ENCODE data around the gene HDAC6.
"Not testable (repeated sequence)": the region's sequence is repeated elsewhere in the genome, so short reads cannot be mapped to it uniquely, and the experiment has no call there.

The HDAC6 gene

DNA sequence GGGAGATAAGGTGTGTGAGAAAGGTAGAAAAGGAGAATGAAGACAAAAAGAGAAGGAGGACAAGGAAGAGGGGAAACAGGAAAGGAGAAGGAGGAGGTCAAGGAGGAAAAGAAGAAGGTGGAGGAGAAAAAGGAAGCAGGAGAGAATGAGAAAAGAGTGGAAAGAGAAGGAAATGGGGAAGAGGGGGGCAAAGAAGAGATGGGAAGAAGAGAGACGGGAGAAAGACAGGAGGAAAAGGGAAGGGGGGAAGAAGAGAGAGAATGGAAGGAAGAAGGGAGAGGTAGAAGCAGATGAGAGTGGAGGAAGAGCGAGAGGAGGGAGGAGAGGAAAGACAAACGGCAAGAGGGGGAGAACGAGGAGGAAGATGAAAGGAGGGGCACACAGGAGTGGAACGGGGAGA is 11.4 kb upstream of the HDAC6 start:
- DNase-seq: no peak

DNA sequence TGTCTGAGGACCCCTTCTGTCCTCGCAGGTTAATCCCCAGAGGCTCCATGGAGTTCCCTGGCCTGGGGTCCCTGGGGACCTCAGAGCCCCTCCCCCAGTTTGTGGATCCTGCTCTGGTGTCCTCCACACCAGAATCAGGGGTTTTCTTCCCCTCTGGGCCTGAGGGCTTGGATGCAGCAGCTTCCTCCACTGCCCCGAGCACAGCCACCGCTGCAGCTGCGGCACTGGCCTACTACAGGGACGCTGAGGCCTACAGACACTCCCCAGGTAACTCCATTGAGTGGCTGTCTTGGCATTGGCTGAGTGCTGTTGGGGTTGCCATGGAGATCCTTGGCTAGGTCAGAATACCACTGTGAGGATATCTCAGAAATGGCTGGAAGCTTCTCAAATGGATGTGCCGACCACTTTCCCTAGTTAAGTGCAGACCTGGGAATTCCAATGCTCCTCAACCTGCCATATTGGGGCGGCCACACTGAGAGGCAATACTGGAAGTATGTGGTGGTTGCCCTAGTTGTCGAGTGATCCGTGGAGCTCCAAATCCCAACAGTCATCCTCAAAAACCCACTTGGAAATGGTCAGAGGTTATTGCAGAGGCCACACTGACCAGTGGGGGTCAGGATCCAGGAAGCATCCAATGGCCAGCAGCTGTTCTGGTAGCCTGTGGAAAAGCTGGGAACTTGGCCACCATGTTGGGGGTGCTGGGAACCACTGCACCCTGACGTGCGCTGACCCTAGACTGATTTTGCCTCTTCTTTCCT is 10.6 kb upstream of the HDAC6 start:
- DNase-seq: no peak

DNA sequence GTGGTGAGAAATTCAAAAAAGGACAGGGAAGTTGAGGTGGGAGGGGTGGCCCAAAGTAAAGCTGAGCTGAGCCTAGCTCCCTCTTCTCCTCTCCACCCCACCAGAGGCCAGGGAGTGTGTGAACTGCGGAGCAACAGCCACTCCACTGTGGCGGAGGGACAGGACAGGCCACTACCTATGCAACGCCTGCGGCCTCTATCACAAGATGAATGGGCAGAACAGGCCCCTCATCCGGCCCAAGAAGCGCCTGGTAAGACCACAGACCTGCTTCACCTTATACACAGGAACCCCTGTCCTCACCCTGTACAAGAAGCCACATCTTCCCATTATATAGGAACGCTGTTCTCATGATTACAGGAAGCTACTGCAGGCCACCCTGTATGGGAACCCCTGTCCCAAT is 9.6 kb upstream of the HDAC6 start:
- DNase-seq: no peak

DNA sequence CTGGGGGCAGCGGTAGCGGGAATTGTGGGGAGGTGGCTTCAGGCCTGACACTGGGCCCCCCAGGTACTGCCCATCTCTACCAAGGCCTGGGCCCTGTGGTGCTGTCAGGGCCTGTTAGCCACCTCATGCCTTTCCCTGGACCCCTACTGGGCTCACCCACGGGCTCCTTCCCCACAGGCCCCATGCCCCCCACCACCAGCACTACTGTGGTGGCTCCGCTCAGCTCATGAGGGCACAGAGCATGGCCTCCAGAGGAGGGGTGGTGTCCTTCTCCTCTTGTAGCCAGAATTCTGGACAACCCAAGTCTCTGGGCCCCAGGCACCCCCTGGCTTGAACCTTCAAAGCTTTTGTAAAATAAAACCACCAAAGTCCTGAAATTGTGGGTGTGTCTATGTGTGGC is 7.9 kb upstream of the HDAC6 start:
- no peak for DNase-seq

DNA sequence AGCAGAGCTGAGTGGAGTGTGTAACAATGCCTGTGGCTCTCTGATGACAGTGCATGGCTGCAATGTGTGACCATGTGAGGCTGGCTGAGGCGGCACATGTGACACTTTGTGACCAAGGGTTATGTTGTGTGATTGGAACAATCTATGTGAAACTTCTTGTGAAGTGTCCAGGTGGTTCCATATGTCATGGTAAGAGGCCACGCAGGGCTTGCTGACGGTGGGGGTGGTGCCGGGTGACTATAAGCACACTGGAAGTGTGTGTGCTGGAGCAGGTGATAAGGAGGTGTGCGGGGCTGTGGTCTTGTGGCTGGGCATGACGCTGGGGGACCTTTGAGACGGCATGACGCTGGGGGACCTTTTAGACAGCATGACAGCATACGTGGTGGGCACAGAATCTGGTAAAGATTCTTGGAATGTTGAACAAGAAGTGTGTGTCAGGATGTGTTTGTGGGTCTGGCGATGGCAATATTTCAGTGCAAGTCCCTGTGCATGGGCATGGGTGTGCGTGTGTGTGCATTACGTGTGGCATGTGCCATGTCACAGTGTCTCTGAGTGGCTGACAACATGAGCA is 7.4 kb upstream of the HDAC6 start:
- no peak for DNase-seq

DNA sequence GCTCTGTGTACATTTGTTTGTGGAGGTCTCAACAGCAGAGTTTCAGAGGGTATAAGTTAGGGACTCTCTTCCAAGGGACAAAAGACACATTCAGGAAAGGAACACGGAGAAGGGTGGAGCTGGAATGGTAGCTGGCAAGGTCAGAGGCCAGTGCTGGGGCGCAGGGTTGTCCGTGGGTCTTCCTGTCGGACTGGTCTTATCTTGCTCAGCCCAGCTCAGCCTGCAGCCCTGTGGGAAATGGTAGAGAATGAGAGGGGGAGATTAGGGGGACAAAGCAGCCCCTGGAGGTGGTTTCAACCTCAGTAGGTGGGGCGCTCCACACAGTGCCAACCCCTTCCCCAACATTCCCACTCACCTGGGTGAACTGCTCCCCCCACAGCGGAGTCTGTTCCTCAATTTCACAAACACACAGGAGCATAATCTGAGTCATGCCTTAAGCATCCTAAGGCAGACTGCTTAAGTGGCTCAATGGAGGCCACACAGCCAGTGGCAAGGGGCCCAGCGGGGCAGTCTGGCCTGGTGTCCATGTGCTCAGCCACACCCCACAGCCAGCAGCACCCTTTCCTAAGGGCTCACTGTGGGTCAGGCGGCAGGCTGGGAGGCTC is 6.9 kb upstream of the HDAC6 start:
- no peak for DNase-seq

DNA sequence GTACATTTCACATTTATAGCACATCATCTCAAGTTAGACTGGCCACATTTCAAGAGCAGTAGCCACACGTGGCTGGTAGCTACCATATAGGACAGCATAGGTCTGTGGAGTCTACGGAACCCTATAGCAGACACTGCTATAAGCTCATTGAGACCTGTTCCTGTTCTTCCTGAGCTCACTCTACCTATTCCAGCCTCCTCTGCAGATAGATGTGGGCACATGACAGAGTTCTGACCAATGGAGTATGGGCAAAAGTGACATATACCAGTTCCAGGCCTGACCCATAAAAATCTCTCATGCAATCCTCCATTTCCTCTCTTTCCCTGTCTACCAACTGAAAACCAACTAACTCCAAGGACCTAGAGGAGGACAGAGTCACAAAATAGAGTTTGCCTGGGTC is 3.5 kb upstream of the HDAC6 start:
- DNase-seq: no peak

DNA sequence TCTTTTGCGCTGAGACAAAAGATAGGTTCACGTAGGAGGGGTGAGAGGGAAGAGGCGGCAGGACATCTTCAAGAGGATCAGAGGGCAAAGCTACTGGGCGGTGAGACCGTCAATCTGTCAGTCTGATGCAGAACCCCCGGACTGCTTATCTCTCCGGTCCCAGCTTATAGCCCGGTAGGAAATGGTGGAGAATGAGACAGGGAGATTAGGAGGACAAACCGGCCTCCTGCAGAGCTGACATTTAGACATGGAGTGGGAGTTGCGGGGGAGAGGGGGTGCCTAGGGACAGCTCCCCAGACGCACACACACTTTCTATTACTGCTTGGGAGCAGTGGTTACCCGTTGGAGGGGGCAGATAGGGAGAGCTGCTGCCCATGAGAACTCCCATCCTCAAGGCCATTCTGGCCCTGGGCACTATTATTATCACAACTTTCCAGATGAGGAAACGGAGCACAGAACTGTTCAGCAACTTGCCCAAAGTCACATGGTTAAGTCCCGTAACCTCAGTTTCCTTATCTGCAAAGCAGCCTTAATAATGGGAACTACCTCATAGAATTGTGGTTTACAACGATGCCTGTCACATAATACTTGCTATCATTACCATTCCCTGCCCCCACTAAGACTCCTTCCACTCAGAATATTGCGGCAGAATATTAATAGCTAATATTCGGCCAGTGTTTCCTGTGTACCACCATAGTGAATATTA is 1.1 kb upstream of the HDAC6 start:
- no peak for DNase-seq

DNA sequence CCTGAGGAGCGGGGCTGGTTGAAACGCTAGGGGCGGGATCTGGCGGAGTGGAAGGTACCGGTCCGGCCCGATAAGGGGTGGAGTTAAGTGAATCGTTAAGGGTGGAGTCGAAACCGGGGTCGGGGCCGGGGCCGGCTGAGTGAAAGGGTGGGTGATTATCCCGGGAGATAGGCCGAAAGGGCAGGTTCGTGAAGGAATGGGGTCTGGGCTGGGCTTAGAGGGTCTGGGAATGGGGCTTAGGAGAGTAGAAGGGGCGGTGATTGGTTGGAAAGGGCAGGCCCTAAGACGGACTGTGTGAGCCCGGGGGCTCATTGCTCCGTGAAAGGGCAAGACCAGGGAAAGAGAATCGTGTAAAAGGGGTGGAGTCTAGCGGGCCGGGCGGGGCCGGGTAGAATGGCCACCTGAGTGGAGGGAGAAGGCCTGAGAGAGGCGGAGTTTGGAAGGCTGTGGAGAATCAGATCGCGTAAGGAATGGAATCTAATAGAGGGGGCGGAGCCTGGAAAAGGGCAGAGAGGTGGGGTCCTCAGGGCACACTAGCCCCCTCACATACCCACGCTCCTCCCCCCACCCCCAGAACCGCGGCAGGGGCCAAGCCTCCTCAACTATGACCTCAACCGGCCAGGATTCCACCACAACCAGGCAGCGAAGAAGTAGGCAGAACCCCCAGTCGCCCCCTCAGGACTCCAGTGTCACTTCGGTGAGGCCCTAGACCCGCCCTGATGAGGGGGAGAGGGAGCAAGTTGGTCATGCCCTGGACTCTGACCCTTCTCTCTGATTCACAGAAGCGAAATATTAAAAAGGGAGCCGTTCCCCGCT is 430 bp downstream of the HDAC6 start:
- peak; percentile 52 for DNase-seq

DNA sequence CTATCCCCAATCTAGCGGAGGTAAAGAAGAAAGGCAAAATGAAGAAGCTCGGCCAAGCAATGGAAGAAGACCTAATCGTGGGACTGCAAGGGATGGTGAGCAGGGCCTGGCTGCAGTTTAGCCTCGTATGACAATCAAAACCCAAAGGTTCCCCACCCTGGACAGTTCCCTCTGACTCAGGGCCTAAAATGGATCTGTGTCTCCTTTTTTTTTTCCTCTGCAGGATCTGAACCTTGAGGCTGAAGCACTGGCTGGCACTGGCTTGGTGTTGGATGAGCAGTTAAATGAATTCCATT is 986 bp downstream of the HDAC6 start:
- no peak for DNase-seq

DNA sequence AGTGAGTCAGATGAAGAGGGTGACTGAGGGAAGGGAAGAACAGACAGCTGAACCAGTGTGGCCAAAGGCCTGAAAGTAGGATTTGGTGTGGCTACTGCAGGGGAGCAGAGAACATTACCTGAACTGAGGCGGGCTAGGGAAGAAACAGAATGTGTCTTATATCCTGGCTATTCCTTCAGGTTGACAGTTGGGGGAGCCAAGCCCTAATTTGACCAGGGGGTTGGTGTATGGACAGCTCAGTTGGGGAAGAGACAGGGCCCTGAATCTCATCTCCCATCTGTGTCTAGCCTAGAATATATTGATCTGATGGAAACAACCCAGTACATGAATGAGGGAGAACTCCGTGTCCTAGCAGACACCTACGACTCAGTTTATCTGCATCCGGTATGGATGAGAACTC is 4.2 kb downstream of the HDAC6 start:
- no peak for DNase-seq

DNA sequence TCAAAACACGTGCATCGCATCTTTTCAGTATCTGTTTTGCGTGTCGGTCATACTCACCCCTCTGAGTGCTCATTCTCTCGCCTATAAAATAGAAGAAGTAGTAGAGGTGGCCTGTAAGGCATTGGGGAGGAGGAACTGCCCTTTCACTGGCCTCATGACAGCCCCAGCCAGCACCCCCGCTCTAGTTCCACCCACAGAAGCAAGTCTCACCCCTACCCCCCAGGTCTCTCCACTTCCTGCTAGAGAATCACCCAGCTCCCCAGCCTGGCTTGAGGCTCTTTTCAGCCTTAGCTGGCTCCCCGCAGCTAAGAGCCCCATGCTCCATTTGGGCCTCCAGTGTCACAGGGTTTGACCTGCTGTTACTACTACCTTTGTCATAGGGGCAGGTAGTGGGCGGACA is 11.8 kb downstream of the HDAC6 start:
- no peak for DNase-seq

DNA sequence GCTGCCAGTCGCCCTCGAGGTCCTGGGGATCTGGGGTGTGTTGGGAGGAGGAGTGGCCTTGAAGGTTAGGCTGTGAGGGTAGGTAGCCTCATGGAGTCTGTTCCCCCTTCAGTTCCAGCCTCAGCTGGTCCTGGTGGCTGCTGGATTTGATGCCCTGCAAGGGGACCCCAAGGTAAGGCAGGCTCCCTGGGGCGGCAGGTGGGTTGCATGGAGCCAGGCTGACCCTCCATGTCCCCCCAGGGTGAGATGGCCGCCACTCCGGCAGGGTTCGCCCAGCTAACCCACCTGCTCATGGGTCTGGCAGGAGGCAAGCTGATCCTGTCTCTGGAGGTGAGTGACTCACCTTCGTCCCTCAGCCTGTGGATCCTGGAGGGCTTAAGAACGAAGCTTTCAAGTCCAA is 12.9 kb downstream of the HDAC6 start:
- DNase-seq: no peak

DNA sequence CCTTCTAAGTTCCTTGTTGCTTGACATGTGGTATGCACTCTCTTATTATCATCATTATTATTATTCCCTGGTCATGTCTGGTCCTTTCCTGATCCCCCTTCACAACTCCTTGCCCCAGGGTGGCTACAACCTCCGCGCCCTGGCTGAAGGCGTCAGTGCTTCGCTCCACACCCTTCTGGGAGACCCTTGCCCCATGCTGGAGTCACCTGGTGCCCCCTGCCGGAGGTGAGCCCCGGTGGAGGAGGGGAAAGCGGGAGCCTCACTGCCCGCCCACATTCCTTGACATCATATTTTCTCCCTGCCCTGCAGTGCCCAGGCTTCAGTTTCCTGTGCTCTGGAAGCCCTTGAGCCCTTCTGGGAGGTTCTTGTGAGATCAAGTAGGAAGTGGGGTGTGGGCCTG is 13.4 kb downstream of the HDAC6 start:
- DNase-seq: no peak

DNA sequence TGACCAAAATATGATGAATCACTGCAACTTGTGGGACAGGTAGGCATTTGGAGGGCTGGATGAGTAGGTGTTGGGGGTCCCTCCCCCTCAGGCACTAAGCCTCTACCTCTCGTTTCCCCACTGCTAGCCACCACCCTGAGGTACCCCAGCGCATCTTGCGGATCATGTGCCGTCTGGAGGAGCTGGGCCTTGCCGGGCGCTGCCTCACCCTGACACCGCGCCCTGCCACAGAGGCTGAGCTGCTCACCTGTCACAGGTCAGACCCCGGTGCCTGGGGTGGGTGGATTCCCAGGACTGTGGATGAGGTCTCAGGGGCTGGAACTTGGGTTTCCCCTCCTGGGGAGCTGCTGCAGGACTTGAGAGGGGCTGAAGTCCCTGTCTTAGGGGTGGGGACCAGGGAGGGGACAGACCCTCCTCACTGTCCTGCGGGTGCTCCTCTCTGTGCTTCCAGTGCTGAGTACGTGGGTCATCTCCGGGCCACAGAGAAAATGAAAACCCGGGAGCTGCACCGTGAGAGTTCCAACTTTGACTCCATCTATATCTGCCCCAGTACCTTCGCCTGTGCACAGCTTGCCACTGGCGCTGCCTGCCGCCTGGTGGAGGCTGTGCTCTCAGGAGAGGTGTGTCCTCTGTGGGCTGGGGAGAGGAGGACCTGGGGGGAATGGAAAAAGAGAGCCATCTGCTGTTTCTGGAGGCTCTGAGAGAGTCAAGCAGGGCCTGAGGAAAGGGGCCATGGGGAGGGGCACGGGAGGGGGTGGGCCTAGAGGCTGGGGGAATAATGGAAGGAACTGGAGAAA is 14.3 kb downstream of the HDAC6 start:
- no peak for DNase-seq

DNA sequence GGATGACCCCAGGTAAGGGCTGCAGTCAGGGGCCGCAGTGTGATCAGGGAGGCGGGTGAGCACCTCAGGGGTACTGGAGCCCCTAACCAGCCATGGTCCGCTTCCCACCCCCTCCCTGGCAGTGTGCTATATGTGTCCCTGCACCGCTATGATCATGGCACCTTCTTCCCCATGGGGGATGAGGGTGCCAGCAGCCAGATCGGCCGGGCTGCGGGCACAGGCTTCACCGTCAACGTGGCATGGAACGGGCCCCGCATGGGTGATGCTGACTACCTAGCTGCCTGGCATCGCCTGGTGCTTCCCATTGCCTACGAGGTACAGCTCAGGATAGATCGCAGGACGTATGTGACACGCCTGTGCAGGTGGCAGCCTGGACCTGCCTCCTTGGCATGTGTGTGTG is 16.2 kb downstream of the HDAC6 start:
- DNase-seq: no peak

DNA sequence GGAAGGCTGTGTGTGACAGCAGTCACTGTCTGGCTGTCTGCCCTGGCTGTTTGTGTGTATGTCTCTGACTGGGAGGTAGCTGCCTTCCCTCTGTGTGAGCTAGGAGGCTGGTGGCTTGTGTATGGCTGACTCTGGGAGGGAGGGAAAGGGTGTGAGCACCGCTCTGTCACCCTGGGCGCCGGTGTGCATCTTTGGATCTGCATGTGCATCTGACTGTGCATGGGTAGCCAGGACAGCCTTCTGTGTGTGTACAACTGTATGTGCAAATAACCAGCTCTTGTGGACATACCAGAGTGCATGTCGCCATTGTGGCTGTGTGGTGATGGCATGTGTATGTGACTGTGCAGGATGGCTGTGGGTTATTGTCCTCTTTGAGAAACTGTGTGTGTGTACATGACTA is 17.0 kb downstream of the HDAC6 start:
- no peak for DNase-seq

DNA sequence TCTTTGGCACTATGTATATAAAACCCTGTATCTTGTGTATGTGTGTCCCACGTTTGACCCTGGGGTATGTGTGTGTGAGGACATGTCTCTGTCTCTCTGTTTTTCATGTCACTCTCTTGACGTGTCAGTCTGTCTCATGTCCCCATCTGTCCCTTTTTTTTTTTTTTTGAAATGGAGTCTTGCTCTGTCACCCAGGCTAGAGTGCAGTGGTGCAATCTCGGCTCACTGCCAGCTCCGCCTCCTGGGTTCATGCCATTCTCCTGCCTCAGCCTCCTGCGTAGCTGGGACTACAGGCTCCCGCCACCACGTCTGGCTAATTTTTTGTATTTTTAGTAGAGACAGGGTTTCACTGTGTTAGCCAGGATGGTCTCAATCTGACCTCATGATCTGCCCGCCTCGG is 17.5 kb downstream of the HDAC6 start:
- DNase-seq: not testable (repeated sequence)

DNA sequence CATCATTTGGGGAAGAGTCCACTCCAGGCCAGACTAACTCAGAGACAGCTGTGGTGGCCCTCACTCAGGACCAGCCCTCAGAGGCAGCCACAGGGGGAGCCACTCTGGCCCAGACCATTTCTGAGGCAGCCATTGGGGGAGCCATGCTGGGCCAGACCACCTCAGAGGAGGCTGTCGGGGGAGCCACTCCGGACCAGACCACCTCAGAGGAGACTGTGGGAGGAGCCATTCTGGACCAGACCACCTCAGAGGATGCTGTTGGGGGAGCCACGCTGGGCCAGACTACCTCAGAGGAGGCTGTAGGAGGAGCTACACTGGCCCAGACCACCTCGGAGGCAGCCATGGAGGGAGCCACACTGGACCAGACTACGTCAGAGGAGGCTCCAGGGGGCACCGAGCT is 21.2 kb downstream of the HDAC6 start:
- no peak for DNase-seq

DNA sequence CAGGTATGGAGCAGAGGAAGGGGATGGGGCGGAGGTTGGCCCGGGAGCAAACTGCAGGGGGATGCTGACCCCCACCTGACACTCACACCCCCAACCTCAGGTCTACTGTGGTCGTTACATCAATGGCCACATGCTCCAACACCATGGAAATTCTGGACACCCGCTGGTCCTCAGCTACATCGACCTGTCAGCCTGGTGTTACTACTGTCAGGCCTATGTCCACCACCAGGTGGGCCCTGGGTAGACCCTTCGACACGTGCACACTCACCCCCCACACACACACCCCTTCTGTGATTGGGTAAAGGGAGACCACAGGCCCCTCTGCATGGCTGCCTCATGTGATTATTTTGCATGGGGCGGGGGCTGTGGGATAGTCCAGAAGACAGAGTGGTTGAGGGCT is 22.2 kb downstream of the HDAC6 start:
- DNase-seq: no peak

DNA sequence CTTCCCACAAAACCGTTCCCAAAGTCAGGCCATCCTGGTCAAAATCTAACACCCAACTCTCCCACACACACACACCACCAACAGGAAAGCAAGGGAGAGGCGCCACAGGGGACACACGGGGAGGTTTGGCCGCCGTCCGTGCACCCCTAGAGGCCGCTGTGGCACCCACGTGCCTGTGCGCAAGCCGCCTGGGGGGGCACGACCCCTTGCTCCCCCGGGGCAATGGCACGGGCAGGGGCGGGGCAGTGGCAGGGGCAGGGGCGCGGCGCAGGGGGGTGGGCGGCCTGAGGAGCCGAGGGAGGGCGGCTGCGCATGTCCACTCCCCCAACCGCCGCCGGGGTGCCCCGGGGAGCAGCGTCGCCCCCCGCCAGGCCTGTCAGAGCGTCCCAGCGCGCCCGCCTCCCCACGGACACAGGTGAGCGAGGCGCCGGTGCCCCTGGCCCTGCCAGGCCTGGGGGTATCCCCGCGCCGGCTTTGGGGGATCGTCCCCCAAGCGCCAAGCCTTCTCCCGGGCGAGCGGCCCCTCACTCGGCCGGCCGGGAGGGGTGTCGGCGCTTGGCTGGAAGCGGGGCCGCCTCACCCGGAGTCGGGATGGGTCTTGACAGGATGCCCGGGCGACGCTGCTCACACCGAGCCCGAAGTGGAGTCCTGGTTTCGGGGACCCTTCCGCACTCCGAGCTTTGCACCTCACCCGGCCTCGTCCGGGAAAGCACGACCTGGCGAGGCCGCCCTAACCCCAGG is 24.4 kb downstream of the HDAC6 start, which contains the start of gene ERAS:
ERAS (plus strand) TSS at position 379 of the 741 bp plus-strand sequence. CDS start 2,611 bp downstream, outside the sequence.
- DNase-seq: peak; percentile 26
